MCF 10A (cell line): Measurements from ENCODE around the gene ENTREP1. TPM values are rescaled to one million over a fixed set of nuclear protein-coding genes. Genes with fewer than 3 reads are reported as not detected.
A peak's percentile ranks its signal among the peaks of the same experiment; 100 is the strongest.

Experiments
- BruUV-seq: library from RNA; stranded (reverse); fragments of 400-500 nt; replicated peaks from 2 replicates; lab custom pipeline; 2021; lab: Mats Ljungman, UMichigan
- CTCF ChIA-PET: fragments of 300-600 bp; sonication (Branson Sonifier 250); formaldehyde crosslinking; extraction: SDS; loops from one replicate; lab custom pipeline; 2021; ENCODE audit warnings: antibody characterized with exemption, inconsistent platforms; lab: Yijun Ruan, JAX
- POLR2A ChIA-PET: fragments of 300-600, 350-650 bp; sonication (Branson Sonifier 250); formaldehyde crosslinking; extraction: SDS; loops from one replicate; lab custom pipeline; 2020; ENCODE audit warnings: antibody characterized with exemption, inconsistent platforms; lab: Yijun Ruan, JAX
- DNase-seq: peaks from one replicate; pipeline ENCODE4 v3.0.0-alpha.2; 2018; ENCODE audit not compliant: unreplicated experiment
- H3K27ac Mint-ChIP-seq: one replicate; pipeline ENCODE4 v1.8.0; 2022; ENCODE audit warnings: mild to moderate bottlenecking, low read depth, mixed read lengths; ENCODE audit not compliant: unreplicated experiment
- H3K27me3 Mint-ChIP-seq: one replicate; pipeline ENCODE4 v1.8.0; 2022; ENCODE audit warnings: mixed read lengths; ENCODE audit not compliant: insufficient read depth, unreplicated experiment
- H3K36me3 Mint-ChIP-seq: one replicate; pipeline ENCODE4 v1.8.0; 2022; ENCODE audit warnings: mild to moderate bottlenecking, moderate library complexity, mixed read lengths; ENCODE audit not compliant: insufficient read depth, unreplicated experiment
- H3K4me1 Mint-ChIP-seq: one replicate; pipeline ENCODE4 v1.8.0; 2022; ENCODE audit warnings: mixed read lengths; ENCODE audit not compliant: insufficient read depth, unreplicated experiment
- H3K4me3 Mint-ChIP-seq: one replicate; pipeline ENCODE4 v1.8.0; 2022; ENCODE audit warnings: mild to moderate bottlenecking, moderate library complexity, mixed read lengths; ENCODE audit not compliant: unreplicated experiment
- H3K9me3 Mint-ChIP-seq: one replicate; pipeline ENCODE4 v1.8.0; 2022; ENCODE audit warnings: mixed read lengths; ENCODE audit not compliant: unreplicated experiment
- CTCF ChIP-seq: fragments of 200-600 bp; IDR thresholded peaks from one replicate; pipeline ENCODE4 v1.8.0; 2022; ENCODE audit warnings: antibody characterized with exemption, mild to moderate bottlenecking; ENCODE audit not compliant: unreplicated experiment
- intact Hi-C: fragments of 100-400 bp; cut with micrococcal nuclease; formaldehyde crosslinking; loops from 2 replicates; pipeline ENCODE4 v1.14.1; 2022
- total RNA-seq: library from RNA; stranded (reverse); gene quantifications from 2 replicates; pipeline ENCODE4 v1.2.3, GENCODE V29; 2022

Gene ENTREP1
- total RNA-seq, 1 experiment from 2014 or later = 0.35 TPM

GRCh38 chr9:69411246-69411645, 86.2 kb downstream of the ENTREP1 start:
- no peaks in the 10 kb centered on the region for H3K36me3 Mint-ChIP-seq
- peaks cover 10% of the 10 kb centered on the region for H3K27me3 Mint-ChIP-seq
- intact Hi-C loops = no loop called here
- no TSS peak for BruUV-seq
- H3K4me1 Mint-ChIP-seq = no peaks in the 10 kb centered on the region
- POLR2A ChIA-PET = no interaction called here
- H3K27ac Mint-ChIP-seq = no peak overlapping the region
- no peak overlapping the region for H3K4me3 Mint-ChIP-seq
- DNase-seq = no peak
- no peak for TF ChIP-seq CTCF
- no peaks in the 10 kb centered on the region for H3K9me3 Mint-ChIP-seq
- CTCF ChIA-PET = no interaction called here

GRCh38 chr9:69411931-69412740, 87.1 kb downstream of the ENTREP1 start:
- Mint-ChIP-seq H3K36me3 (no peaks in the 10 kb centered on the region), H3K27me3 (peaks cover 10% of the 10 kb centered on the region), H3K9me3 (no peaks in the 10 kb centered on the region), H3K27ac (no peak overlapping the region), H3K4me1 (no peaks in the 10 kb centered on the region), H3K4me3 (no peak overlapping the region)
- TF ChIP-seq CTCF = no peak
- intact Hi-C loops = no loop called here
- DNase-seq = no peak
- POLR2A ChIA-PET = no interaction called here
- no TSS peak for BruUV-seq
- CTCF ChIA-PET = interaction anchor here (1.3 to 1.6 kb wide), 2 partner anchors 10 to 507 kb away, joined by 4 to 16 read pairs; no protein-coding TSS in a partner anchor

- CTCF ChIA-PET = interaction anchor here (0.6 to 1.6 kb wide), 4 partner anchors 9 to 507 kb away, joined by 3 to 16 read pairs (median 4); no protein-coding TSS in a partner anchor
- intact Hi-C loops = no loop called here
- TF ChIP-seq CTCF = peak; percentile 13
- POLR2A ChIA-PET = interaction anchor here (0.7 kb wide), 1 partner anchor 333 kb away, joined by 5 read pairs; no protein-coding TSS in a partner anchor
- H3K36me3 Mint-ChIP-seq = no peaks in the 10 kb centered on the region
- peak; percentile 49 for DNase-seq
- no peak overlapping the region for H3K27ac Mint-ChIP-seq
- no TSS peak for BruUV-seq
- H3K27me3 Mint-ChIP-seq = peaks cover 10% of the 10 kb centered on the region
- no peaks in the 10 kb centered on the region for H3K4me1 Mint-ChIP-seq
- no peak overlapping the region for H3K4me3 Mint-ChIP-seq
- H3K9me3 Mint-ChIP-seq = no peaks in the 10 kb centered on the region
Measured at GRCh38 chr9:69412741-69413150, 87.7 kb downstream of the ENTREP1 start.

- H3K36me3 Mint-ChIP-seq = no peaks in the 10 kb centered on the region
- H3K9me3 Mint-ChIP-seq = no peaks in the 10 kb centered on the region
- intact Hi-C loops = loop anchor here (5.0 to 10.0 kb wide), 4 partner anchors 252 to 1184 kb away; partner anchors contain the start of gene APBA1
- no peak for TF ChIP-seq CTCF
- no peak overlapping the region for H3K4me3 Mint-ChIP-seq
- BruUV-seq = no TSS peak
- no peak for DNase-seq
- ChIA-PET POLR2A (no interaction called here), CTCF (interaction anchor here (0.6 to 6.9 kb wide), 27 partner anchors 10 to 1182 kb away, joined by 3 to 97 read pairs (median 7); partner anchors contain the start of gene APBA1)
- no peaks in the 10 kb centered on the region for H3K4me1 Mint-ChIP-seq
- no peak overlapping the region for H3K27ac Mint-ChIP-seq
- H3K27me3 Mint-ChIP-seq = peaks cover 26% of the 10 kb centered on the region
Measured at GRCh38 chr9:69420611-69421270, 95.7 kb downstream of the ENTREP1 start.
